ENCODE measurements around the gene HOXB3.

DNA sequence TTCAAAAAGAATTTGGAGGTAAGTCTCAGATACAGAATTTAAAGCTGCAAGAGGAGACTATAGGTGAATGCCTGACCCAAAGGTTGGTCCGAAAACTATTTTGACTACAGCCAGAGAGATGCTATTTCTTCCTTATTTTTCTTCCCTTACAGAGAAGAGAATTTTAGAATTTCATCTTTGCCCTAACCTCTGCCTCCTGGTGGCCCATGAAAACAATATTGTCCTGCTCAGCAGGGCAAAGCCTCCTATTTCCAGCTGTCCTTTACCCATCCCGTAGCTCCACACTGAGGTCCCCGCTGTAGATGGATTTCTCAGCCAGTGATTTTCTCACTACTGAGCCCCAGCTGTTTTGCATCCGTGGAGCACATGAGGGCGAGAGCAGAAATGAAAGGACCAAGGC is 83.8 kb downstream of the HOXB3 start:
- TF ChIP-seq, protein P1, sequence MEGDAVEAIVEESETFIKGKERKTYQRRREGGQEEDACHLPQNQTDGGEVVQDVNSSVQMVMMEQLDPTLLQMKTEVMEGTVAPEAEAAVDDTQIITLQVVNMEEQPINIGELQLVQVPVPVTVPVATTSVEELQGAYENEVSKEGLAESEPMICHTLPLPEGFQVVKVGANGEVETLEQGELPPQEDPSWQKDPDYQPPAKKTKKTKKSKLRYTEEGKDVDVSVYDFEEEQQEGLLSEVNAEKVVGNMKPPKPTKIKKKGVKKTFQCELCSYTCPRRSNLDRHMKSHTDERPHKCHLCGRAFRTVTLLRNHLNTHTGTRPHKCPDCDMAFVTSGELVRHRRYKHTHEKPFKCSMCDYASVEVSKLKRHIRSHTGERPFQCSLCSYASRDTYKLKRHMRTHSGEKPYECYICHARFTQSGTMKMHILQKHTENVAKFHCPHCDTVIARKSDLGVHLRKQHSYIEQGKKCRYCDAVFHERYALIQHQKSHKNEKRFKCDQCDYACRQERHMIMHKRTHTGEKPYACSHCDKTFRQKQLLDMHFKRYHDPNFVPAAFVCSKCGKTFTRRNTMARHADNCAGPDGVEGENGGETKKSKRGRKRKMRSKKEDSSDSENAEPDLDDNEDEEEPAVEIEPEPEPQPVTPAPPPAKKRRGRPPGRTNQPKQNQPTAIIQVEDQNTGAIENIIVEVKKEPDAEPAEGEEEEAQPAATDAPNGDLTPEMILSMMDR (conservative IDR thresholded peaks at IDR 0.05; ENCODE audit: low read depth, low read length) = no peak
- TF ChIP-seq POLR2A (IDR thresholded peaks at IDR 0.05; ENCODE audit: low read depth, low read length) (no peak), MAFK (IDR thresholded peaks at IDR 0.05; ENCODE audit: low read depth, low read length) (no peak), CEBPB (IDR thresholded peaks at IDR 0.05; ENCODE audit: low read depth, low read length) (no peak), SMC3 (IDR thresholded peaks at IDR 0.05; ENCODE audit: low read depth, low read length) (no peak), NFE2L2 (IDR thresholded peaks at IDR 0.05; ENCODE audit: low read depth, low read length) (no peak), RAD21 (IDR thresholded peaks at IDR 0.05; ENCODE audit: low read length) (no peak)
- TF ChIP-seq, protein P2, sequence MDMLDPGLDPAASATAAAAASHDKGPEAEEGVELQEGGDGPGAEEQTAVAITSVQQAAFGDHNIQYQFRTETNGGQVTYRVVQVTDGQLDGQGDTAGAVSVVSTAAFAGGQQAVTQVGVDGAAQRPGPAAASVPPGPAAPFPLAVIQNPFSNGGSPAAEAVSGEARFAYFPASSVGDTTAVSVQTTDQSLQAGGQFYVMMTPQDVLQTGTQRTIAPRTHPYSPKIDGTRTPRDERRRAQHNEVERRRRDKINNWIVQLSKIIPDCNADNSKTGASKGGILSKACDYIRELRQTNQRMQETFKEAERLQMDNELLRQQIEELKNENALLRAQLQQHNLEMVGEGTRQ (IDR thresholded peaks at IDR 0.05; ENCODE audit: low read depth, low read length) = no peak
